ENCODE results near the gene CARD9. TPM values are rescaled to one million over a fixed set of nuclear protein-coding genes. Genes with fewer than 3 reads are reported as not detected.

Gene CARD9, protein sequence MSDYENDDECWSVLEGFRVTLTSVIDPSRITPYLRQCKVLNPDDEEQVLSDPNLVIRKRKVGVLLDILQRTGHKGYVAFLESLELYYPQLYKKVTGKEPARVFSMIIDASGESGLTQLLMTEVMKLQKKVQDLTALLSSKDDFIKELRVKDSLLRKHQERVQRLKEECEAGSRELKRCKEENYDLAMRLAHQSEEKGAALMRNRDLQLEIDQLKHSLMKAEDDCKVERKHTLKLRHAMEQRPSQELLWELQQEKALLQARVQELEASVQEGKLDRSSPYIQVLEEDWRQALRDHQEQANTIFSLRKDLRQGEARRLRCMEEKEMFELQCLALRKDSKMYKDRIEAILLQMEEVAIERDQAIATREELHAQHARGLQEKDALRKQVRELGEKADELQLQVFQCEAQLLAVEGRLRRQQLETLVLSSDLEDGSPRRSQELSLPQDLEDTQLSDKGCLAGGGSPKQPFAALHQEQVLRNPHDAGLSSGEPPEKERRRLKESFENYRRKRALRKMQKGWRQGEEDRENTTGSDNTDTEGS
- total RNA-seq = 1 to 10 TPM; 1.2 to 1.7 TPM

DNA sequence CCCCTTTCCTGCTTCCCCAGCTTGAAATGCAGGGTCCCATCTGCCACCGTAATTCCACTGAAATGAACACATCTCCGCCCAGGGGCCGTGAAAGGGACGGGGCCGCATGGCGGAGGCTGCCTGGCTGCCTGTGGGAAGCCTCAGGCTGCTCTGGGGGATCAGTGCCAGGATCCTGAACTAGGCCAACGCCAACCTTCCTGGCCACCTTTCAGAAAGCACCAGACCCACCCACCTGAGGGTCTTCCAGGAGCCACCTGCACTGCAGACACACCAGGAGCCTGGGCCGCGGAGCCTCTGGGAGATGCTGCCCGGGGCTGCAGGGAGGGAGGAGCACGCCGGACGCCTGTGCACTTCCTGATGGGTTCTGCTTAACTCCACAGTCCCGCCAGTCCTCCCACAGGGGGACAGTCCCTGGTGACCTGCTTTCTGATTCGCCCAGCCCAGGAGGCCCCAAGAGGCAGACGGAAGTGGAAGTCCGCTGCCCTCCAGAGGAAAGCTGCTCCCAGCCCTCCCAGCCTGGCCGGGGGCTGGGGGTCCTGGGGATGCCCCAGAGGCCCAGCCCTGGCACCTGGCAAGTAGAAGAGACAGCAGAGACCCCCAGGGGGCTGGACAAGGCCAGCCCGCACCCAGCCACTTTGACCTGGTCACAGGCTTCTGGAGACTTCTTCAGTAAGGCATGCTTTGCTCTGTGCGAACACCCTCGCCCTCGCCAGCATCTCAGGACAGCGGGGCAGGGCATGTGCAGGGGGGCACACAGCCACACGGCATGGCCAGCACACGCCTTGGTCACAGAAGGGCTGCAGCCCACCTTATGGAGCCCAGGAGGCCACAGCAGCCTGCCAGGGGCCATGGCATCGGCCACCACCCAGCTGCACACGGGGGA is at the start of gene CARD9:
Gene CARD9, minus strand, starts transcription at position 370 of the 883 bp plus-strand sequence. CDS start 1,591 bp downstream, outside the sequence.
- Histone ChIP-seq H3K4me3 (peak within 1 kb of the TSS; percentile 5), H3K9ac (ENCODE audit: low read depth in 2 of 2, low read length in 2 of 2) (peak within 1 kb of the TSS; percentile 2 to 12), H3K4me1 (no peaks in the 10 kb centered on the region), H3K27me3 (no peaks in the 10 kb centered on the region), H3K27ac (no peak within 1 kb of the TSS), H3K36me3 (no peaks in the 10 kb centered on the region), H3K9me3 (no peaks in the 10 kb centered on the region)
- no peak for DNase-seq
- no peak for TF ChIP-seq CTCF (IDR thresholded peaks at IDR 0.05)
- intact Hi-C loops (cut with DNase I) = no loop called here

- intact Hi-C loops (cut with DNase I) = no loop called here
- no peaks in the 10 kb centered on the region for H3K4me1 ChIP-seq
- H3K27ac ChIP-seq = no peak overlapping the region
- H3K9ac ChIP-seq (ENCODE audit: low read depth in 2 of 2, low read length in 2 of 2) = no peak overlapping the region
- no peak for DNase-seq
- no peak for TF ChIP-seq CTCF (IDR thresholded peaks at IDR 0.05)
- H3K9me3 ChIP-seq = no peaks in the 10 kb centered on the region
- H3K4me3 ChIP-seq = no peak overlapping the region
- no peaks in the 10 kb centered on the region for H3K27me3 ChIP-seq
- H3K36me3 ChIP-seq = peaks cover 13% of the 10 kb centered on the region
These were observed 49.4 kb upstream of the CARD9 start for GRCh38 chr9:136422876-136423275.

DNA sequence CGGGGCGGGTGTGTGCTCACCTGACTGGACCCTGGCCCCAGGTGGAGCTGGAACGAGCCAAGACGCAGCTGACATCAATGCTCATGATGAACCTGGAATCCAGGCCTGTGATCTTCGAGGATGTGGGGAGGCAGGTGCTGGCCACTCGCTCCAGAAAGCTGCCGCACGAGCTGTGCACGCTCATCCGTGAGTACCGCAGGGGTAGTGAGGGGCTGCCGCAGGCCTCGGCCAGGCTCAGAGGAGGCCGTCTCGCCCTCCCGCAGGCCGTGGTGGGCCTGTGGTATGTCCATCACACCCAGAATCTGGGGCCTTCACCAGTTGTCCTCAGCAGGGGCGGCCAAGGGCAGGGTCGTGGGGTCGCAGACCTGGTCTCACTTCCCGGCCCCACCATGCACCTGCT is 48.3 kb upstream of the CARD9 start:
- no peak for DNase-seq

DNA sequence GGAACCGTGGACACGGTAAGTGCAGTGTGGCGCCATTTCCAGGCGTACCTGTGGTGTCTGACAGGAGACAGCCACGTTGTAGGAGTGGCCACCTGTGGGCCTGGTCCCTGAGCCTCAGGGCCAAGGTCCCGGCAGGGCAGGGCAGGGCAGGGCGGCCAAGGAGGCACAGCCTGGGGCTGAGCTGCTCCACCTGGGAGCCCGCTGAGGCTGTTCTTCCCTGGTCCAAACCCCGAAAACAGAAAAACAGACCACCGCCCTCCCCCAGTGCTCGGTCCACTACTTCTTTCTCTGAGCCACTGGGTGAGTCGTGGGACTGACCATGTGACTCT is 45.6 kb upstream of the CARD9 start:
- Histone ChIP-seq H3K9me3 (no peaks in the 10 kb centered on the region), H3K27me3 (no peaks in the 10 kb centered on the region), H3K4me3 (no peak overlapping the region), H3K36me3 (peaks cover 15% of the 10 kb centered on the region), H3K4me1 (no peaks in the 10 kb centered on the region), H3K9ac (ENCODE audit: low read depth in 2 of 2, low read length in 2 of 2) (no peak overlapping the region), H3K27ac (no peak overlapping the region)
- DNase-seq = no peak
- TF ChIP-seq CTCF (IDR thresholded peaks at IDR 0.05) = no peak
- intact Hi-C loops (cut with DNase I) = no loop called here

More for the DNA sequence above, 48.3 kb upstream of the CARD9 start:
- Histone ChIP-seq H3K27me3 (no peaks in the 10 kb centered on the region), H3K36me3 (peaks cover 15% of the 10 kb centered on the region), H3K4me1 (no peaks in the 10 kb centered on the region), H3K9ac (ENCODE audit: low read depth in 2 of 2, low read length in 2 of 2) (no peak overlapping the region), H3K27ac (no peak overlapping the region), H3K4me3 (no peak overlapping the region), H3K9me3 (no peaks in the 10 kb centered on the region)
- intact Hi-C loops (cut with DNase I) = no loop called here
- no peak for TF ChIP-seq CTCF (IDR thresholded peaks at IDR 0.05)

DNA sequence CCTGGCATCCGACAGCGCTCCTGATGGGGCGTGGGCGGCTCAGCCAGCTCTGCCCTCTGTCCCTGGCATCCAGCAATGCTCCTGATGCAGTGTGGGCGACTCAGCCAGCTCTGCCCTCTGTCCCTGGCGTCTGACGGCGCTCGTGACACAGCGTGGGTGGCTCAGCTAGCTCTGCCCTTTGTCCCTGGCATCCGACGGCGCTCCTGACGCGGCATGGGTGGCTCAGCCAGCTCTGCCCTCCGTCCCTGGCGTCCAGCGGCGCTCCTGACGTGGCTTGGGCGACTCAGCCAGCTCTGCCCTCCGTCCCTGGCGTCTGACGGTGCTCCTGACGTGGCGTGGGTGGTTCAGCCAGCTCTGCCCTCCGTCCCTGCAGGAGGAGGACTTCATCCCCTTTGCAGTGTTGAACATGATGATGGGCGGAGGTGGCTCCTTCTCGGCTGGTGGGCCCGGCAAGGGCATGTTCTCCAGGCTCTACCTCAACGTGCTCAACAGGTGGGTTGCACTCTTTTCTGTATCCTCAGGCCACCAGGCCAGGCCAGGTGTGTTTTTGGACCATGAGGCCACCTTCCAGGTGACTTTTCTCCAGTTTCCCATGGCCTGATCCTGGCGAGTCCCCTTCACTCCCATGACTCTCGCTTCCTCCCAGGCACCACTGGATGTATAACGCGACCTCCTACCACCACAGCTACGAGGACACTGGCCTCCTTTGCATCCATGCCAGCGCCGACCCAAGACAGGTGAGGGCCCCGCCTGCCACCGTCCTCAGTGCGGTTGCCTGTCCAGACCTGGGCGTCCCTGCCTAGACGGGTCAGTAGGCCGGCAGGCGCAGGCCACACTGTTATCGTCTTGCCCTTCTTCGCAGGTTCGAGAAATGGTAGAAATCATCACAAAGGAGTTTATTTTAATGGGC is 45.0 kb upstream of the CARD9 start:
- Histone ChIP-seq H3K9ac (ENCODE audit: low read depth in 2 of 2, low read length in 2 of 2) (no peak overlapping the region), H3K27me3 (no peaks in the 10 kb centered on the region), H3K27ac (no peak overlapping the region), H3K36me3 (peaks cover 18% of the 10 kb centered on the region), H3K9me3 (no peaks in the 10 kb centered on the region), H3K4me3 (no peak overlapping the region), H3K4me1 (no peaks in the 10 kb centered on the region)
- intact Hi-C loops (cut with DNase I) = no loop called here
- DNase-seq = no peak
- no peak for TF ChIP-seq CTCF (IDR thresholded peaks at IDR 0.05)
